Neural cell (in vitro differentiated cells): Measurements from ENCODE around the gene ASPSCR1. TPM values are rescaled to one million over a fixed set of nuclear protein-coding genes. Genes with fewer than 3 reads are reported as not detected.

Experiments
- H2AFZ ChIP-seq: fragments of 200-600, 300-800 bp; sonication (generic), shearing (Covaris generic); 2 replicates; pipeline ENCODE4 v1.6.0; 2014; ENCODE audit warnings: low read depth, mild to moderate bottlenecking, antibody characterized with exemption, low read length, moderate library complexity
- H3F3A ChIP-seq: fragments of 200-600 bp; shearing (Covaris generic); 2 replicates; pipeline ENCODE4 v1.6.1; 2016; ENCODE audit warnings: mild to moderate bottlenecking, moderate library complexity, mixed read lengths, antibody characterized with exemption, low read length; ENCODE audit not compliant: insufficient read depth, poor library complexity, severe bottlenecking
- H3K27ac ChIP-seq: fragments of 200-600, 300-800 bp; sonication (generic), shearing (Covaris generic); 2 replicates; pipeline ENCODE4 v1.5.1; 2014; ENCODE audit warnings: mild to moderate bottlenecking, low read length, moderate library complexity
- H3K27me3 ChIP-seq: fragments of 300-800, 200-600 bp; sonication (generic), shearing (Covaris generic); 2 replicates; pipeline ENCODE4 v1.6.0; 2014; ENCODE audit warnings: mild to moderate bottlenecking, low read depth, low read length, moderate library complexity; ENCODE audit not compliant: insufficient read depth
- H3K36me3 ChIP-seq: fragments of 300-800, 200-600 bp; sonication (generic), shearing (Covaris generic); 2 replicates; pipeline ENCODE4 v1.5.1; 2014; ENCODE audit warnings: mild to moderate bottlenecking, antibody characterized with exemption, low read length, moderate library complexity; ENCODE audit not compliant: insufficient read depth
- H3K4me2 ChIP-seq: fragments of 300-800, 200-600 bp; sonication (generic), shearing (Covaris generic); 2 replicates; pipeline ENCODE4 v1.6.0; 2014; ENCODE audit warnings: mild to moderate bottlenecking, low read length
- H3K4me3 ChIP-seq: fragments of 300-800, 200-600 bp; sonication (generic), shearing (Covaris generic); 2 replicates; pipeline ENCODE4 v1.5.1; 2014; ENCODE audit warnings: mild to moderate bottlenecking, low read length, moderate library complexity
- H3K79me2 ChIP-seq: fragments of 200-600 bp; shearing (Covaris generic); replicated peaks from 2 replicates; pipeline ENCODE4 v1.6.0; 2014; ENCODE audit warnings: mild to moderate bottlenecking, low read length, moderate library complexity; ENCODE audit not compliant: insufficient read depth
- H3K9ac ChIP-seq: fragments of 300-800, 200-600 bp; sonication (generic), shearing (Covaris generic); 2 replicates; pipeline ENCODE4 v1.6.1; 2016; ENCODE audit warnings: mild to moderate bottlenecking, low read length, mixed read lengths
- H3K9me2 ChIP-seq: fragments of 200-600 bp; shearing (Covaris generic); 2 replicates; pipeline ENCODE4 v1.6.1; 2016; ENCODE audit warnings: mild to moderate bottlenecking, low read length, mixed read lengths; ENCODE audit not compliant: insufficient read depth
- H3K9me3 ChIP-seq: fragments of 200-600, 300-800 bp; sonication (generic), shearing (Covaris generic); 2 replicates; pipeline ENCODE4 v1.6.1; 2016; ENCODE audit warnings: mild to moderate bottlenecking, mixed run types, low read length, moderate library complexity, mixed read lengths
- H4K20me1 ChIP-seq: fragments of 200-600 bp; shearing (Covaris generic); 2 replicates; pipeline ENCODE4 v1.6.1; 2016; ENCODE audit warnings: mild to moderate bottlenecking, mixed run types; ENCODE audit not compliant: insufficient read depth
- CTCF ChIP-seq: fragments of 450-650 bp; IDR thresholded peaks from 2 replicates; pipeline ENCODE4 v1.5.1; 2014; ENCODE audit warnings: antibody characterized with exemption, mild to moderate bottlenecking, moderate library complexity; ENCODE audit not compliant: poor library complexity, severe bottlenecking
- EP300 ChIP-seq: fragments of 450-650 bp; conservative IDR thresholded peaks from 2 replicates; pipeline ENCODE4 v1.6.1; 2014; ENCODE audit warnings: antibody characterized with exemption, mild to moderate bottlenecking, moderate library complexity; ENCODE audit not compliant: poor library complexity, severe bottlenecking
- EZH2 ChIP-seq: fragments of 200-600, 300-800 bp; shearing (Covaris generic), sonication (generic); IDR thresholded peaks from 2 replicates; pipeline ENCODE4 v1.6.1; 2014; ENCODE audit warnings: antibody characterized with exemption, low read length, borderline replicate concordance, mild to moderate bottlenecking; ENCODE audit not compliant: insufficient read depth, poor library complexity, severe bottlenecking
- MXI1 ChIP-seq: fragments of 450-650 bp; conservative IDR thresholded peaks from 2 replicates; pipeline ENCODE4 v1.6.1; 2014; ENCODE audit warnings: antibody characterized with exemption, mild to moderate bottlenecking; ENCODE audit not compliant: poor library complexity, severe bottlenecking
- POLR2AphosphoS5 ChIP-seq: IDR thresholded peaks from 2 replicates; pipeline ENCODE4 v1.6.1; 2012
- RAD21 ChIP-seq: fragments of 450-650 bp; conservative IDR thresholded peaks from 2 replicates; pipeline ENCODE4 v1.6.1; 2014; ENCODE audit warnings: antibody characterized with exemption, mild to moderate bottlenecking, moderate library complexity
- REST ChIP-seq: IDR thresholded peaks from 2 replicates; pipeline ENCODE4 v1.6.1; 2012; ENCODE audit warnings: borderline replicate concordance
- SMC3 ChIP-seq: fragments of 450-650 bp; conservative IDR thresholded peaks from 2 replicates; pipeline ENCODE4 v1.6.1; 2014; ENCODE audit warnings: antibody characterized with exemption, mild to moderate bottlenecking, moderate library complexity; ENCODE audit not compliant: poor library complexity
- TAF1 ChIP-seq: IDR thresholded peaks from 2 replicates; pipeline ENCODE4 v1.6.1; 2012; ENCODE audit warnings: low read depth
- polyA plus RNA-seq: library from polyadenylated mRNA; depleted of rRNA; stranded (reverse); fragments of >200 nt; gene quantifications from 2 replicates; pipeline ENCODE4 v1.2.3, GENCODE V29; 2014

The ASPSCR1 gene
- polyA plus RNA-seq, 1 donor from 2014 or later = 28.0 TPM

GRCh38 chr17:82025401-82026107 is 48.1 kb downstream of the ASPSCR1 start:
- H4K20me1 ChIP-seq = no peaks in the 10 kb centered on the region
- peaks cover 11% of the 10 kb centered on the region for H3K79me2 ChIP-seq
- H3K4me2 ChIP-seq = no peak overlapping the region
- H3K27me3 ChIP-seq = no peaks in the 10 kb centered on the region
- no peak overlapping the region for H3K27ac ChIP-seq
- H3K9me3 ChIP-seq = no peaks in the 10 kb centered on the region
- no peak overlapping the region for H2AFZ ChIP-seq
- H3K9ac ChIP-seq = no peak overlapping the region
- no peak overlapping the region for H3K4me3 ChIP-seq
- H3K36me3 ChIP-seq = no peaks in the 10 kb centered on the region
- TF ChIP-seq POLR2AphosphoS5 (no peak), REST (no peak), EP300 (no peak), SMC3 (no peak), CTCF (no peak), MXI1 (no peak), RAD21 (no peak), TAF1 (no peak), EZH2 (no peak)
- no peaks in the 10 kb centered on the region for H3K9me2 ChIP-seq
- no peaks in the 10 kb centered on the region for H3F3A ChIP-seq

- H3K9me2 ChIP-seq = no peaks in the 10 kb centered on the region
- TF ChIP-seq EZH2 = no peak
- H2AFZ ChIP-seq = no peak overlapping the region
- H3K4me3 ChIP-seq = no peak overlapping the region
- H3K79me2 ChIP-seq = no peaks in the 10 kb centered on the region
- no peaks in the 10 kb centered on the region for H4K20me1 ChIP-seq
- H3F3A ChIP-seq = no peaks in the 10 kb centered on the region
- no peaks in the 10 kb centered on the region for H3K36me3 ChIP-seq
- H3K9me3 ChIP-seq = no peaks in the 10 kb centered on the region
- no peak overlapping the region for H3K27ac ChIP-seq
- no peak overlapping the region for H3K9ac ChIP-seq
- H3K4me2 ChIP-seq = no peak overlapping the region
- no peaks in the 10 kb centered on the region for H3K27me3 ChIP-seq
These were observed 50.8 kb downstream of the ASPSCR1 start for GRCh38 chr17:82028246-82028645.
